MG63 (cell line): Measurements from ENCODE around the gene TPSD1. TPM values are rescaled to one million over a fixed set of nuclear protein-coding genes. Genes with fewer than 3 reads are reported as not detected.
"Not testable (repeated sequence)": the region's sequence is repeated elsewhere in the genome, so short reads cannot be mapped to it uniquely, and the experiment has no call there.

Source experiments
- DNase-seq: peaks from one replicate; pipeline ENCODE4 v3.0.0-alpha.2; 2020
- H3K27me3 ChIP-seq: fragments of 250-450 bp; sonication (Bioruptor Pico); 2 replicates; pipeline ENCODE4 v1.5.1; 2020; ENCODE audit warnings: mild to moderate bottlenecking, moderate library complexity
- H3K36me3 ChIP-seq: fragments of 250-450 bp; sonication (Bioruptor Pico); 2 replicates; pipeline ENCODE4 v1.5.1; 2020; ENCODE audit warnings: mild to moderate bottlenecking, moderate library complexity
- H3K4me3 ChIP-seq: fragments of 250-450 bp; sonication (Bioruptor Pico); 2 replicates; pipeline ENCODE4 v1.5.1; 2020; ENCODE audit warnings: mild to moderate bottlenecking, moderate library complexity
- H3K9me3 ChIP-seq: fragments of 250-450 bp; sonication (Bioruptor Pico); 2 replicates; pipeline ENCODE4 v1.5.1; 2020; ENCODE audit warnings: mild to moderate bottlenecking, moderate library complexity
- total RNA-seq: library from RNA; depleted of rRNA; stranded (reverse); fragments of >200 nt; shearing (Covaris generic); gene quantifications from 2 replicates; pipeline ENCODE4 v1.2.3, GENCODE V29; 2014; ENCODE audit warnings: low replicate concordance

Gene TPSD1
- total RNA-seq, 1 experiment from 2014 or later, result not detected

GRCh38 chr16:1218061-1218929, 37.6 kb upstream of the TPSD1 start:
- no peaks in the 10 kb centered on the region for H3K9me3 ChIP-seq
- no peak overlapping the region for H3K4me3 ChIP-seq
- no peaks in the 10 kb centered on the region; the same call in 1 of the 2 replicates for H3K27me3 ChIP-seq
- no peaks in the 10 kb centered on the region for H3K36me3 ChIP-seq
- DNase-seq, result no peak

- no peaks in the 10 kb centered on the region; the same call in 1 of the 2 replicates for H3K27me3 ChIP-seq
- H3K36me3 ChIP-seq, result no peaks in the 10 kb centered on the region
- H3K9me3 ChIP-seq, result no peaks in the 10 kb centered on the region
- no peak for DNase-seq
- H3K4me3 ChIP-seq, result no peak overlapping the region
Observed at GRCh38 chr16:1218930-1219611, 36.8 kb upstream of the TPSD1 start.

- DNase-seq, result no peak
- no peaks in the 10 kb centered on the region; the same call in 1 of the 2 replicates for H3K27me3 ChIP-seq
Observed at GRCh38 chr16:1220098-1220728, 35.7 kb upstream of the TPSD1 start.

GRCh38 chr16:1220841-1221627, 34.8 kb upstream of the TPSD1 start:
- DNase-seq, result no peak
- H3K4me3 ChIP-seq, result no peak overlapping the region
- no peaks in the 10 kb centered on the region; the same call in 1 of the 2 replicates for H3K27me3 ChIP-seq
- H3K36me3 ChIP-seq, result no peaks in the 10 kb centered on the region
- H3K9me3 ChIP-seq, result no peaks in the 10 kb centered on the region

More at GRCh38 chr16:1220098-1220728, 35.7 kb upstream of the TPSD1 start:
- Histone ChIP-seq H3K36me3 (no peaks in the 10 kb centered on the region), H3K9me3 (no peaks in the 10 kb centered on the region), H3K4me3 (no peak overlapping the region)

- H3K9me3 ChIP-seq, result no peaks in the 10 kb centered on the region
- no peak overlapping the region for H3K4me3 ChIP-seq
- no peaks in the 10 kb centered on the region for H3K36me3 ChIP-seq
- DNase-seq, result no peak
- H3K27me3 ChIP-seq, result no peaks in the 10 kb centered on the region; the same call in 1 of the 2 replicates
Observed at GRCh38 chr16:1221628-1222552, 34.0 kb upstream of the TPSD1 start.

- H3K27me3 ChIP-seq, result no peaks in the 10 kb centered on the region; the same call in 1 of the 2 replicates
- no peak overlapping the region for H3K4me3 ChIP-seq
Observed at GRCh38 chr16:1222553-1223354, 33.1 kb upstream of the TPSD1 start.

GRCh38 chr16:1223355-1224214, 32.3 kb upstream of the TPSD1 start:
- no peaks in the 10 kb centered on the region; the same call in 1 of the 2 replicates for H3K27me3 ChIP-seq
- H3K9me3 ChIP-seq, result no peaks in the 10 kb centered on the region

More at GRCh38 chr16:1222553-1223354, 33.1 kb upstream of the TPSD1 start:
- H3K36me3 ChIP-seq, result no peaks in the 10 kb centered on the region
- no peak for DNase-seq
- no peaks in the 10 kb centered on the region for H3K9me3 ChIP-seq

GRCh38 chr16:1224558-1224957, 31.3 kb upstream of the TPSD1 start:
- Histone ChIP-seq H3K9me3 (no peaks in the 10 kb centered on the region), H3K27me3 (no peaks in the 10 kb centered on the region; the same call in 1 of the 2 replicates), H3K4me3 (no peak overlapping the region), H3K36me3 (no peaks in the 10 kb centered on the region)
- DNase-seq, result no peak

More at GRCh38 chr16:1223355-1224214, 32.3 kb upstream of the TPSD1 start:
- Histone ChIP-seq H3K36me3 (no peaks in the 10 kb centered on the region), H3K4me3 (no peak overlapping the region)
- no peak for DNase-seq

GRCh38 chr16:1225051-1225451, 30.8 kb upstream of the TPSD1 start, which contains the start of gene TPSG1:
Gene TPSG1 (minus strand): TSS chr16:1225268. CDS start chr16:1225252, 16 bp downstream.
- no peaks in the 10 kb centered on the region for H3K9me3 ChIP-seq
- no peak for DNase-seq
- H3K27me3 ChIP-seq, result no peaks in the 10 kb centered on the region; the same call in 1 of the 2 replicates
- no peaks in the 10 kb centered on the region for H3K36me3 ChIP-seq
- no peak within 1 kb of the TSS for H3K4me3 ChIP-seq

GRCh38 chr16:1225728-1226311, 30.0 kb upstream of the TPSD1 start:
- H3K9me3 ChIP-seq, H3K36me3 ChIP-seq, H3K4me3 ChIP-seq, H3K27me3 ChIP-seq: not testable (repeated sequence)
- peak; percentile 45 for DNase-seq

- H3K9me3 ChIP-seq, DNase-seq, H3K36me3 ChIP-seq, H3K4me3 ChIP-seq, H3K27me3 ChIP-seq: not testable (repeated sequence)
Observed at GRCh38 chr16:1226692-1227091, 29.2 kb upstream of the TPSD1 start.

GRCh38 chr16:1228227-1228626, 27.6 kb upstream of the TPSD1 start:
- not testable (repeated sequence) for H3K9me3 ChIP-seq, H3K36me3 ChIP-seq, H3K4me3 ChIP-seq, H3K27me3 ChIP-seq, DNase-seq

GRCh38 chr16:1229476-1229875, 26.4 kb upstream of the TPSD1 start:
- not testable (repeated sequence) for H3K9me3 ChIP-seq, H3K36me3 ChIP-seq, H3K27me3 ChIP-seq, H3K4me3 ChIP-seq, DNase-seq

- H3K9me3 ChIP-seq, H3K27me3 ChIP-seq, DNase-seq, H3K4me3 ChIP-seq, H3K36me3 ChIP-seq: not testable (repeated sequence)
Observed at GRCh38 chr16:1230084-1230470, 25.8 kb upstream of the TPSD1 start, which contains the start of gene TPSB2. Gene TPSB2 (minus strand): TSS chr16:1230184. CDS start chr16:1229951, 233 bp downstream.
